HG03342 (cell line): ENCODE data around the gene PKDCC.
A peak's percentile ranks its signal among the peaks of the same experiment; 100 is the strongest.

ENCODE experiments used
- ATAC-seq: cut with Tn5 transposase; IDR thresholded peaks from one replicate; pipeline ENCODE4 v1.9.1; 2021; ENCODE audit warnings: mild to moderate bottlenecking, moderate library complexity; ENCODE audit not compliant: unreplicated experiment

The PKDCC gene

DNA sequence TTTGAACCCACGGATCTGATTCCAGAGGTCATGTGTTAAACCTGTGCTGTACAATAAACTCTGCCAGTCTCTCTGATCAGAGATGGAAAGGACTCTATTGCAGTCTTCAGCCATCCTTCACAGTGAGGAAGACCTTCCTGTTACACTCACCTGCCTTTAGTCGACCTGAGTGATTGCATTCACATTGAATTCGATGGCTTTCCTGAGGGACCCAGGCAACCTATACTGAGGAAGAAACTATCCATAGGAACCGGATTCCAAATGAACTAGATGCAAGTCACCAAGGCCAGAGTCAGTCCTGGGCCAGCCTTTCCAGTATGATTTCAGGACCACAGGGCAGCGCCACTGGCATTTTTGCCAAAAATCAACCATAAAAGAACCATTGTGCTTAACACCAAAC lies 56.8 kb downstream of the PKDCC start:
- ATAC-seq, result no peak

DNA sequence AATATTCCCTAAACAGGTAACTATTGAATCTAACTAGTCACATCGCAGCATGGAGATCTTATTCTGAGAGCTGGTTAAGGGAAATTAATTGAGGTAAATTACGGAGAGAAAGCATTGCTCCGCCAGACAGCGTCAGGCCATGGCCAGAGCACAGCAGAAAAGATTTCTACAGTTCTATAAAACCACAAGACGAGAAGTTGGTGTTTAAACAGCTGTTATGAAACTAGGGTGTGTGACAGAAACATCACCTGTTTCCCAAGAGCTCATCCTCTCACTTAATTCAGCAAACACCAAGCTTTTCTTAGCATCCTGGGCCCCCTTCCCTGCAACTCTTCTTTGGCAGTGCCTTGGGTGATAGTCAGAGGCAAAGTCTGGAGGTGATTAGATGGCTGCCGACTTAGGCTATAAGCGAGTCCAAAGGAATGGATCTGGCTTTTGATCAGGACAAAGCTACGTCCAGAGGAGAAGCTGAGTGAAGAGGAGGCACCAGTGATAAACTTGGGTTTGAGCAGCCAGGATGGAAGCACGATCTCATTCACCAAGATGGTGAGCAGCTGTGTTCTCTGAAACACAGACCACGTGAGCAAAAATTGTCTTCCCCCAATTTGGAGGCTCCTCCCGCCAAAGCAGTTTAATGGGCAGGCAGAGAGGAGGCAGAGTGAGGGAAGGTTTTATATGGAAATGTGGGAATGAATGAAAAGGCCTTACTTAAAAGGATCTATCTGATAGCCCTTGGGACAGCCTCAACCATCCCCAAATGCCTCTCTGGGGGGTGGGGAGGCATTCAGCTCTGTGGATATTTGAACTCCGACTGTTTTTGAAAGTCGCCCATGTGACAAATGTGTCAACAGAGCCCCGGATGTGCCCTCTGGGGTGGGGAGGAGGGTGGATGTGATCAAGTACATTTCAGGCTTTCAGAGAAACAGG lies 57.8 kb downstream of the PKDCC start:
- ATAC-seq, result peak; percentile 47

DNA sequence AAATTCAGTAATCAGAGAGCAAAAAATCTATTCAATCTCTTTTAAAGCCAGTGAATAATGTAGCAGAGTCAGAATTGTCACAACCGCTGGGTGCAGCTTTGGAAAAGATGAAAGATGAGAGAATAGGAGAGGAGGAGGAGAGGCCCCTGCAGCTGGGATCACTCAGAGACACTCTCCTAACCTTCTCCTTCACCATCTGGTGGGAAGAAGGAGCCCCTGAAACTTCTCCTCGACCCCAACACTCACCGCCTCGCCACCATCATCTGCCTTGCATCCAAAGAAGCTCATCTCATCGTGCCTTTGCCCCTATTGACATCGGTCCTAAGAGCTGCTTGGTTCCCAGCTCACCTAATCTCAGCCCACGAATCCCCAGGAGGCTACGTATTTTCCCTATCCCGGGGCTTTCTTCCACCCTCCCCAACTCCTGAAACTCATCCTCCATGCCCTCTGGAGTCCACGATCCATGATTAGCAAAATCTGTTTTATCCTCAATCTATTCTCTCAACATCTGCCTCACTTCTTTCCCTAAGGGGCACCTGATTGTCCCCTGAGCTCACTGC lies 58.5 kb downstream of the PKDCC start:
- no peak for ATAC-seq

DNA sequence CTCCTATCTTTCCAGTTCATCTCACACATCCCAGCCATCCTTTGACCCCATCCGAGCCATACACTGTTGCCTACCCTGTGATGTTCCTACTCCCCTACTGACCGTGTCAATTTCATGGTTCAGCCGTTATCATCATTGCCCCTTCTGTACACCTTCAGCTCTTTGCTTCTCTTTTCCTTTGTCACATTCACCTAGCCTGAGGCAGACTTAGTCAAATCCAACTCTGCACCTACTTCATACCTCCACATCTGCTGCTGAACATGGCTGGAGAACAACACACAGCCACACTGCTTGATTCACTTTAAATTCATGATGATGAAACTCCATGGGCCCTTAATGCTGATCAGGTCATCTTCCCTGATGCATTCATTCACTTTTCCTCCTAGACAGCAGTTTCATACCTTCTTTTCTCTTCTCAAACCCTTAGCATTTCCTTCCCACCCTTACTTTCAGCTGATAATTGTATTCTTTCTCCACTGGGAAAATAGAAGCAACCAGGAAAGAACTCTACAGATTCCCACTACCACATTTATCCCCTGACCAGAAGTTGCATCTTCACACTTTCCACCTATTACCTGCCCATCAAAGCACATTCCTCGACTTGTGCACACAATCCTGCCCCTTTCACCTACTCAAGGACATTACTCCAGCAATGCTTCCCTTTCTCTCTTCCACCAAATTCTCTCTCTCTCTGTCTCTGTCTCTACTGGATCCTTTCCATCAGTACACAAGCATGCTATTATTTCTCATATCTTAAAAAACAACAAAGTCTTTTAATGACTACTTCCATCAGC lies 59.6 kb downstream of the PKDCC start:
- no peak for ATAC-seq
